Lower lobe of right lung (tissue), 2 donors: ENCODE measurements around the gene CCND1. TPM values are rescaled to one million over a fixed set of nuclear protein-coding genes. Genes with fewer than 3 reads are reported as not detected.

ENCODE experiments used
- ATAC-seq, 2 donors: fragments of 200-7000 bp; cut with Tn5 transposase; one replicate each; pipeline ENCODE4 v1.9.1; 2020 to 2022; ENCODE audit warnings: mild to moderate bottlenecking in 2 of 2, moderate library complexity in 2 of 2
- DNase-seq: peaks from one replicate; pipeline ENCODE4 v3.0.0-alpha.2; 2020
- H3K27ac ChIP-seq: fragments of 200-600 bp; one replicate; pipeline ENCODE4 v1.8.0; 2022
- H3K27me3 ChIP-seq: fragments of 200-600 bp; one replicate; pipeline ENCODE4 v1.8.0; 2022; ENCODE audit warnings: low read depth
- H3K36me3 ChIP-seq: fragments of 200-600 bp; one replicate; pipeline ENCODE4 v1.8.0; 2022; ENCODE audit warnings: mild to moderate bottlenecking
- H3K4me1 ChIP-seq: fragments of 200-600 bp; one replicate; pipeline ENCODE4 v1.8.0; 2022
- H3K4me3 ChIP-seq: fragments of 200-600 bp; one replicate; pipeline ENCODE4 v1.8.0; 2022; ENCODE audit warnings: mild to moderate bottlenecking
- H3K9me3 ChIP-seq: fragments of 200-600 bp; one replicate; pipeline ENCODE4 v1.8.0; 2022
- CTCF ChIP-seq: fragments of 200-600 bp; IDR thresholded peaks from one replicate; pipeline ENCODE4 v1.8.0; 2022; ENCODE audit warnings: antibody characterized with exemption, mild to moderate bottlenecking
- intact Hi-C: fragments of 100-400 bp; cut with DNase I; formaldehyde crosslinking; loops from one replicate; pipeline ENCODE4 v1.11.0; 2022
- total RNA-seq: library from RNA; stranded (reverse); fragmentation: NEBNext Ultra II Directional; extraction: Animal tissue kit (Norgen Biotek cat#: 25700); gene quantifications from one replicate; pipeline ENCODE4 v1.2.1, GENCODE V29; 2021
- donor health status: DM: no; HTN: yes; CAD: no; lungs with severe emphysema.

CCND1 gene
- total RNA-seq, 1 donor from 2014 or later = 202 TPM

GRCh38 chr11:69598147-69598546, 42.8 kb upstream of the CCND1 start:
- Histone ChIP-seq H3K4me1 (no peaks in the 10 kb centered on the region), H3K27ac (no peak overlapping the region), H3K36me3 (no peaks in the 10 kb centered on the region), H3K9me3 (no peaks in the 10 kb centered on the region), H3K4me3 (no peak overlapping the region), H3K27me3 (no peaks in the 10 kb centered on the region)
- intact Hi-C loops = no loop called here
- peak; percentile 20 for TF ChIP-seq CTCF
- DNase-seq (no peak), ATAC-seq (peak; percentile 33 to 35)

GRCh38 chr11:69599502-69599901, 41.5 kb upstream of the CCND1 start:
- Histone ChIP-seq H3K36me3 (no peaks in the 10 kb centered on the region), H3K9me3 (no peaks in the 10 kb centered on the region), H3K4me3 (no peak overlapping the region), H3K27me3 (no peaks in the 10 kb centered on the region), H3K4me1 (no peaks in the 10 kb centered on the region), H3K27ac (no peak overlapping the region)
- ATAC-seq (no peak), DNase-seq (no peak)
- intact Hi-C loops = no loop called here
- no peak for TF ChIP-seq CTCF

- no peak for DNase-seq
- Histone ChIP-seq H3K4me1 (no peaks in the 10 kb centered on the region), H3K4me3 (no peak overlapping the region), H3K36me3 (no peaks in the 10 kb centered on the region), H3K9me3 (no peaks in the 10 kb centered on the region), H3K27me3 (no peaks in the 10 kb centered on the region), H3K27ac (no peak overlapping the region)
- intact Hi-C loops = no loop called here
- ATAC-seq = no peak
- no peak for TF ChIP-seq CTCF
Measured at GRCh38 chr11:69600001-69600400, 41.0 kb upstream of the CCND1 start.

- intact Hi-C loops = no loop called here
Measured at GRCh38 chr11:69601011-69601975, 39.7 kb upstream of the CCND1 start.

GRCh38 chr11:69603111-69603836, 37.7 kb upstream of the CCND1 start:
- Histone ChIP-seq H3K4me3 (no peak overlapping the region), H3K4me1 (no peaks in the 10 kb centered on the region), H3K27me3 (no peaks in the 10 kb centered on the region), H3K27ac (no peak overlapping the region), H3K36me3 (no peaks in the 10 kb centered on the region), H3K9me3 (no peaks in the 10 kb centered on the region)
- ATAC-seq (no peak), DNase-seq (no peak)
- no peak for TF ChIP-seq CTCF
- intact Hi-C loops = no loop called here

More at GRCh38 chr11:69601011-69601975, 39.7 kb upstream of the CCND1 start:
- Histone ChIP-seq H3K36me3 (no peaks in the 10 kb centered on the region), H3K4me1 (no peaks in the 10 kb centered on the region), H3K4me3 (no peak overlapping the region), H3K27me3 (no peaks in the 10 kb centered on the region), H3K9me3 (no peaks in the 10 kb centered on the region), H3K27ac (no peak overlapping the region)
- no peak for TF ChIP-seq CTCF
- DNase-seq (no peak), ATAC-seq (no peak)
